Spleen (tissue), 11 donors: ENCODE results near the gene PRKG1. TPM values are rescaled to one million over a fixed set of nuclear protein-coding genes. Genes with fewer than 3 reads are reported as not detected.

Source experiments
- DNase-seq: peaks from one replicate; pipeline ENCODE4 v3.0.0-alpha.2; 2020
- H3K27ac ChIP-seq, 8 donors: fragments of 200-600 bp; sonication (generic) in 7 of 8; 1 replicate in 4 of 8; 2 replicates in 4 of 8; pipeline versions ENCODE4 v1.5.0 to v1.8.0; 2016 to 2021; ENCODE audit warnings: inconsistent platforms in 4 of 8, mild to moderate bottlenecking in 4 of 8, moderate library complexity in 1 of 8
- H3K27me3 ChIP-seq, 7 donors: fragments of 200-600 bp; sonication (generic) in 6 of 7; replicated peaks in 1 of 7; 1 replicate in 4 of 7; 2 replicates in 3 of 7; pipeline versions ENCODE4 v1.5.0 to v1.8.0; 2016 to 2021; ENCODE audit warnings: inconsistent platforms in 3 of 7, mild to moderate bottlenecking in 1 of 7
- H3K36me3 ChIP-seq, 6 donors: fragments of 200-600 bp; sonication (generic) in 5 of 6; 1 replicate in 4 of 6; 2 replicates in 2 of 6; pipeline versions ENCODE4 v1.5.0 to v1.8.0; 2016 to 2021; ENCODE audit warnings: inconsistent platforms in 2 of 6
- H3K4me1 ChIP-seq, 6 donors: fragments of 200-600 bp; sonication (generic) in 5 of 6; 1 replicate in 3 of 6; 2 replicates in 3 of 6; pipeline versions ENCODE4 v1.5.0 to v1.8.0; 2016 to 2021; ENCODE audit warnings: inconsistent platforms in 3 of 6
- H3K4me3 ChIP-seq, 8 donors: fragments of 200-600 bp; sonication (generic) in 7 of 8; 1 replicate in 4 of 8; 2 replicates in 4 of 8; pipeline versions ENCODE4 v1.5.0 to v1.8.0; 2016 to 2021; ENCODE audit warnings: inconsistent platforms in 4 of 8, mild to moderate bottlenecking in 4 of 8, moderate library complexity in 2 of 8
- H3K9me3 ChIP-seq, 8 donors: fragments of 200-600 bp; sonication (generic) in 7 of 8; 1 replicate in 4 of 8; 2 replicates in 4 of 8; pipeline versions ENCODE4 v1.5.0 to v1.8.0; 2016 to 2021; ENCODE audit warnings: inconsistent platforms in 4 of 8
- CTCF ChIP-seq, 11 experiments: fragments of 200-600 bp in 7 of 11; fragments of 450-650 bp in 4 of 11; sonication (generic) in 4 of 11; IDR thresholded peaks in 8 of 11; conservative IDR thresholded peaks in 3 of 11; 1 replicate in 7 of 11; 2 replicates in 4 of 11; pipeline versions ENCODE4 v1.4.0 to v1.8.0; 2016 to 2021; ENCODE audit warnings: antibody characterized with exemption in 11 of 11, inconsistent platforms in 4 of 11, mild to moderate bottlenecking in 1 of 11
- POLR2A ChIP-seq, 3 donors: fragments of 450-650 bp; IDR thresholded peaks; one replicate each; pipeline ENCODE4 v1.5.1; 2017; ENCODE audit warnings: antibody characterized with exemption in 3 of 3, mild to moderate bottlenecking in 1 of 3
- POLR2AphosphoS5 ChIP-seq, 3 donors: sonication (generic); formaldehyde crosslinking; IDR thresholded peaks; one replicate each; pipeline ENCODE4 v1.5.1; 2017; ENCODE audit warnings: antibody characterized with exemption in 3 of 3
- WGBS, 5 donors: extraction: QIAGEN DNeasy Blood & Tissue Kit in 3 of 5; methylation state at CpG; one replicate each; pipeline versions ENCODE4 v1.1.5 to v1.1.7; 2013 to 2018; 5-methylcytosine and 5-hydroxymethylcytosine counted together
- intact Hi-C: fragments of 100-400 bp; cut with DNase I; formaldehyde crosslinking; loops from one replicate; pipeline ENCODE4 v1.15.0; 2023; ENCODE audit warnings: low total_unique reads
- polyA plus RNA-seq, 3 donors: library from polyadenylated mRNA; stranded (reverse); fragments of 200-250 nt; gene quantifications; one replicate each; pipeline ENCODE4 v1.2.1, GENCODE V29; 2013
- total RNA-seq, 7 donors: library from RNA; depleted of rRNA in 3 of 7; stranded (reverse); fragments of >200 nt in 3 of 7; fragmentation: NEBNext Ultra II Directional in 4 of 7; extraction: Animal tissue kit (Norgen Biotek cat#: 25700) in 4 of 7; gene quantifications; one replicate each; pipeline versions ENCODE4 v1.1.0 to v1.2.1, GENCODE V29; 2016 to 2021
- donor health status: healthy with polysubstance abuse.
- donor health status: DM: no; HTN: no; CAD: no; lungs with moderate emphysema.
- donor health status: DM: no; HTN: no; CAD: no.
- donor health status: Bipolar disorder and iron deficiency.
- donor health status: healthy.
- donor health status: DM: no; HTN: no; CAD: no.
- donor health status: DM: yes; HTN: yes; CAD: no.

Gene PRKG1
- total and polyA plus RNA-seq, 10 donors, result 0.65 to 10.5 (median 7.2) TPM

- WGBS, 5 donors, result 12 to 18% (median 17%) methylated on average over 18 of the region's 18 CpGs
Measured at GRCh38 chr10:51075043-51075872, 971 bp downstream of the PRKG1 start.

GRCh38 chr10:51075873-51076229, 1.6 kb downstream of the PRKG1 start:
- peak overlapping the region in 3 of 8 donors; percentile 38 to 63 (median 54) for H3K4me3 ChIP-seq
- no peaks in the 10 kb centered on the region for H3K36me3 ChIP-seq
- no peak for DNase-seq
- H3K27ac ChIP-seq, result no peak overlapping the region
- H3K4me1 ChIP-seq, result peaks cover 0 to 28% (median 15%) of the 10 kb centered on the region in 6 donors
- peaks cover 0 to 67% (median 31%) of the 10 kb centered on the region in 7 donors for H3K27me3 ChIP-seq
- intact Hi-C loops, result no loop called here
- TF ChIP-seq POLR2AphosphoS5 (IDR thresholded peaks at IDR 0.05) (no peak), POLR2A (IDR thresholded peaks at IDR 0.05) (no peak), CTCF (IDR thresholded peaks at IDR 0.05 in 8 of 11, conservative IDR thresholded peaks at IDR 0.05 in 3 of 11) (no peak)
- no peaks in the 10 kb centered on the region for H3K9me3 ChIP-seq
- WGBS, 5 donors, result 68 to 85% (median 80%) methylated on average over 6 of the region's 6 CpGs

More at GRCh38 chr10:51075043-51075872, 971 bp downstream of the PRKG1 start:
- peak overlapping the region; percentile 11 to 63 (median 44) for H3K4me3 ChIP-seq
- H3K4me1 ChIP-seq, result peaks cover 0 to 28% (median 15%) of the 10 kb centered on the region in 6 donors
- peaks cover 0 to 64% (median 31%) of the 10 kb centered on the region in 7 donors for H3K27me3 ChIP-seq
- TF ChIP-seq CTCF (IDR thresholded peaks at IDR 0.05 in 8 of 11, conservative IDR thresholded peaks at IDR 0.05 in 3 of 11), result no peak
- TF ChIP-seq POLR2AphosphoS5 (IDR thresholded peaks at IDR 0.05), result no peak
- no peak for TF ChIP-seq POLR2A (IDR thresholded peaks at IDR 0.05)
- no peaks in the 10 kb centered on the region for H3K9me3 ChIP-seq
- intact Hi-C loops, result no loop called here
- no peak for DNase-seq
- H3K27ac ChIP-seq, result peak overlapping the region in 2 of 8 donors; percentile 67 to 72
- no peaks in the 10 kb centered on the region for H3K36me3 ChIP-seq

- intact Hi-C loops, result no loop called here
- WGBS, 5 donors, result 49 to 72% (median 59%) methylated on average over 3 of the region's 3 CpGs
- H3K4me3 ChIP-seq, result peak overlapping the region in 1 of 8 donors; percentile 63
- no peak overlapping the region for H3K27ac ChIP-seq
- H3K27me3 ChIP-seq, result peaks cover 0 to 67% (median 31%) of the 10 kb centered on the region in 7 donors
- TF ChIP-seq POLR2A (IDR thresholded peaks at IDR 0.05) (no peak), CTCF (IDR thresholded peaks at IDR 0.05 in 8 of 11, conservative IDR thresholded peaks at IDR 0.05 in 3 of 11) (no peak), POLR2AphosphoS5 (IDR thresholded peaks at IDR 0.05) (no peak)
- no peaks in the 10 kb centered on the region for H3K9me3 ChIP-seq
- H3K4me1 ChIP-seq, result peaks cover 0 to 28% (median 15%) of the 10 kb centered on the region in 6 donors
- H3K36me3 ChIP-seq, result no peaks in the 10 kb centered on the region
- DNase-seq, result no peak
Measured at GRCh38 chr10:51076299-51076841, 2.1 kb downstream of the PRKG1 start.

GRCh38 chr10:51077074-51077473, 2.8 kb downstream of the PRKG1 start:
- Histone ChIP-seq H3K36me3 (no peaks in the 10 kb centered on the region), H3K27me3 (peaks cover 0 to 61% (median 31%) of the 10 kb centered on the region in 7 donors), H3K4me1 (peaks cover 0 to 28% (median 15%) of the 10 kb centered on the region in 6 donors), H3K4me3 (no peak overlapping the region), H3K9me3 (no peaks in the 10 kb centered on the region), H3K27ac (no peak overlapping the region)
- DNase-seq, result no peak
- intact Hi-C loops, result no loop called here
- WGBS, 5 donors, result 60 to 78% (median 75%) methylated on average over 3 of the region's 3 CpGs
- no peak for TF ChIP-seq POLR2A (IDR thresholded peaks at IDR 0.05)
